GM20431 (cell line): ENCODE data around the gene ACOX3.

Source experiments
- in situ Hi-C: fragments of 300-500 bp; cut with MseI, MboI; formaldehyde crosslinking; loops from one replicate; pipeline ENCODE4 v1.15.0; 2020; ENCODE audit warnings: low sequenced_read_pairs; ENCODE audit not compliant: unreplicated experiment

The ACOX3 gene

DNA sequence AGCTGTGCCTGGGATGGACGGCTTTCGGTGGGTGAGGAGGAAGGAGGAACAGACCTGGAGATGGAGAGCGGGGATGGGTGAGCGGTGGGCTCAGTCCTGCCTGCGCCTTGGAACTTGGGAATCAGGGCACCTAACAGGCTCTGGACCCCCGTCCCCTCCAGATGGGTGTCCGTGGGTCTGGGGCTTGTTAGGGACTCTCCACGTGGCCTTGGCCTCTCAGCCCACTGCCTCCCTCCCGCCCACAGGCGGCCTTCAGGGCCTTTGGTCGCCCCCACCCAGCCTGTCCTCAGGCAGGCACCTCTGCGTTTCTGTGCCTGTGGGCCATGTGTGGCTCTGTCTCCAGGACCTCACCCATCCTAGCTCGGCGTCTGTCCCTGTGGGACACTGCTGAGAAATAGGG lies 29.0 kb upstream of the ACOX3 start:
- in situ Hi-C loops = loop anchor here (25.0 kb wide), 1 partner anchor 118 kb away; the partner anchor contains the start of genes CPZ and GPR78

DNA sequence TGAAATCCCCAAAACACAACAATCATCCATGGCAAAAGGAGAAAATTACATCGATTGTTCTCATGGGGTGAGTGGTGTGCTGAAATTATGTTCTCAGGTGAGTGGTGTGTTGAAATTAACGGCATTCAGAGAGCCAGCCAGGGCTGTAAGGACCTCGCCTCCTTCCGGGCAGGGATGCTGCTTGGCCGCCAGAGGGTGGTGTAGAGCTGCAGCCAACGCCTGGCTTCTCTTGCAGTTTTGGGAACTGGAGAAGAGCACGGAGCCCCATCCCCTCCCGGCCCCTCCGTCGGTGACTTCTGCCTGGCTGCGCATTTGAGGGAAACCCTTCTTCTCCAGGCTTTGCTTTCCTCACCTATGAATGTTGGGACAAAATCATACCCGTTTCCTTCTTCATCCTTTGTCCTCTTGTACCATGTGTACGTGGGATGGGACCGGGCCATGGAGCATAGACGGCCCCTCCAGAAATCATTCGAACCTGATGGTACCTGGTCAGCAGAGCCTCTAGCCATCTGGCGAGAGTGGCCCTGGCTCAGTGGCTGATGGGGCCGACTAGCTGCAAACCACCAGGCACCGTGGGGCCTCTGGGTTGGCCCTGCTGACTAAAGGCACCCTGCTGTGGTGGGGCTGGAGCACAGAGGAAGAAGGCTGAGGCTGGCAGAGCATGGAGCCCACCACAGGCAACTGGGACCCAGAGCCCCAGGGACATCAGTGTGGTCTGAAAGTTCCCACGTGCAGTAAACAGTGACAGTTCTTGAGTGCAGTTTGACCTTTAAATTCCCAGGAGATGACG lies 28.4 kb upstream of the ACOX3 start:
- in situ Hi-C loops = loop anchor here (25.0 kb wide), 1 partner anchor 118 kb away; the partner anchor contains the start of genes CPZ and GPR78

DNA sequence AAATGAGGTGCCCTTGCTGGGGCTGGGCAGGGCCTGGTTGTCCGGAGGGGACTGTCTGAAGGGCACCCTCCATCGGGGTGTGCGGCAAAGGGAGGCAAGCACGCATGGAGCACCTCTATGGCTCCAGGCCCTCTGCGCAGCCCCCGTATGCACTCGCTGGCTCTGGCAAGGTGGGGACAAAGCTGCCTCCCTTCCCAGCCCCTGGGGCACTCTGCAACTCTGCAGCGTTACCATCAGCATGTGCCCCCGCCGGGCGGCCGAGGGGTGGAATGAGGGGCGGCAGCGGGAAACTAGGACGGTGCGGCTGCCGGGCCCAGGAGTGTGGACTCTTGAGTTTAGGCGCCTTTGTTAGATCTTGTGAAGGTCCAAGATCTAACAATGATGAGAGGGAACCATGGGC lies 26.5 kb upstream of the ACOX3 start:
- in situ Hi-C loops = loop anchor here (25.0 kb wide), 1 partner anchor 120 kb away; the partner anchor contains the start of genes CPZ and GPR78

DNA sequence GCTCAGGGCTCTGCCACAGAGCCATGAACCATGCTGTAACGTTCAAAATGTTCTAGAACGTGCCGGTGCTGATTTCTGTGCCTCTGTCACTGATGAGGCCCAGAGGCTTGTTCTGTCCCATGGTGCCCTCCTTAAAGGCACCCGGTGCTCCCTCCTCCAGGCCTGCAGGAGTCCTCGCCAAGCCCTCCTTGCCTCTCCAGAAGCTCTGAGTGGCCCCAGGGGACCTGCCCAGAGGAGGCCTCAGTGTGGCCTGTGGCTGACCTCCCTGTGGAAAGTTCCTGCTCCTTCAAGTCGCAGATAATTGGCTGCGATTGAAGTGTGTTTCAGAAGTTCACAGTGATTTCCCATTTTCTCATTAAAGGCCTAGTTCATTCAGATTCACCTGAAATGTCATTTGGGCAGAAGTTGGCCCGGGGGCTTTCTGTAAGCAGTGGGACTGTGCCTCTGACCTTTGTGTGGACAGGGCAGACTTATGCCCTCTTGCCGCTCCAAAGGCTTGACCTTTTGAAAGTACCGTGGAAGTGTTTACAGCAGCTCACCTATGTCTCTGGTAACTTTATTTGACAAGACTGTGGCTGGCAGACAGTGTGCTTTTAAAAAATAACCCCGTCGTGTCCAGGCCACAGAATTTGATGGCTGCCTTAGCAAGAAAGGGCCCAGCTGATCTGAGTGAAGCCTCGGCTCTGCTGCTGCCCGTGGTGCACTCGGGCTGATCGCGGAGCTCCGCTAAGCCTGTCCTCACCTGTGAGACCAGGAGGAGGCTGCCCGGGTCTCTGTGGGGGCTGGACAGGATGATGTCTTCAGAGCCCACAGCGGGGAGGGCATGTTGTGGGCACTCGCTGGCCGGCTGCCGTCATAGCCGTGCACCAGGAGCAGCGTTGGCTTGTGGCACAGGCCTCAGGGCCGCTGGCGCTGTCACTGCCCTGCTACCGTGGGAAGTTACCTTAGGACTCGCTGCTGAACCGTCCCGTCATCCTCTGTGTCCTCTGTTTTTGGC lies 25.4 kb upstream of the ACOX3 start:
- in situ Hi-C loops = loop anchor here (25.0 kb wide), 1 partner anchor 121 kb away; the partner anchor contains the start of genes CPZ and GPR78

DNA sequence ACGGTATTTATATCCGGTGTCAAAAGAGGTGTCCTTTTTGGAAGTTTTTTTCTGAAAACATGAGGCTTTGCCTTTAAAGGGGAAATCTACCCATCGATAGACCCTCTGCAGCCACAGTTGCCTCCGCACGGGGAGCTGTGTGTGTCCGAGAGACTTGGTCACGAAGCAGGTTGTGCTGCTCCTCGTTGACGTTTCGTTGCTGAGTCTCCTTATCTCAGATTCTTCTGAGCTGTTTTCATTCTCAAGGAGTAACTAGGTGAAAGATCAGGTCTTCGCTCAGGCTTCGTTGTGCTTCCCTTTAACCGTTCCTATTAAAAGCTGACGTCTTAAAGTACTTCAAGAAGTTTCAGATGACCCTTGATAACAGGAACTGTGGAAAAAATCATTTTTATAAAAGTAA lies 23.9 kb upstream of the ACOX3 start:
- in situ Hi-C loops = loop anchor here (25.0 kb wide), 1 partner anchor 123 kb away; the partner anchor contains the start of genes CPZ and GPR78

DNA sequence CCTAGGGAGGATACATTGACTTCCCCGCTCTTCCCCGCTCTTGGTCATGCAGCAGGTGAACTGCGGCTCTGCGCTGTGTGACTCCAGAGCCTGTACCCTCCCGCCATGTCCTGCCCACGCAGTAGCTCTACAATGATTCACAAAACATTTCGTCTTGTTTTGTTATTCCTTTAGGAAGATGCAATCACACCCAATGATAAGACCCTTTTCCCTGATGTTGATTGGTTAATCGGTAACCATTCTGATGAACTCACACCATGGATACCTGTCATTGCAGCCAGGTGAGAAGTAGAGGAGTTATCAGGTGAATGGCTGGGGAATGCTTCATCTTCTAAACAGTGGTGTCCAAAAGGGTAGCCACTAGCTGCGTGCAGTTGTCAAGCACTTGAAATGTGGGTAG lies 23.3 kb upstream of the ACOX3 start:
- in situ Hi-C loops = loop anchor here (25.0 kb wide), 1 partner anchor 123 kb away; the partner anchor contains the start of genes CPZ and GPR78

DNA sequence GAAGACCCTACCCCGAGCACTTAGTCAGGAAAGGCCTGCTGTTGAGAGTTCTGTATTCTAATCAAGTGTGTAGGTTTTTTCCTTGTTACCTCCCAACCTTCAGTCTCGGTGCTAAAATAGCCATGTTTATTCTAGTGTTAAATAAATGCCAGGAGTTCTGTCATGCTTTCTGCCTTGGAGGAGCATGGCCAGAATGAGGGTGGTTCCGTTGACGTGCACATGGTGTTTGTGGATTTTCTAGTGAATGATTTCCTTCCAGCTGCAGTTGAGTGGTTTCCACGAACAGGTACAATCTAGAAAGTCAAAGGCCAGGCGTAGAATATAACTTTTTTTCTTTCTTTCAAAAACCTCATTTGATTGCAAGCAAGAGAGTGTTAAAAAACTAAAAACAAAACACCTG lies 21.1 kb upstream of the ACOX3 start:
- in situ Hi-C loops = loop anchor here (25.0 kb wide), 1 partner anchor 126 kb away; the partner anchor contains the start of genes CPZ and GPR78

DNA sequence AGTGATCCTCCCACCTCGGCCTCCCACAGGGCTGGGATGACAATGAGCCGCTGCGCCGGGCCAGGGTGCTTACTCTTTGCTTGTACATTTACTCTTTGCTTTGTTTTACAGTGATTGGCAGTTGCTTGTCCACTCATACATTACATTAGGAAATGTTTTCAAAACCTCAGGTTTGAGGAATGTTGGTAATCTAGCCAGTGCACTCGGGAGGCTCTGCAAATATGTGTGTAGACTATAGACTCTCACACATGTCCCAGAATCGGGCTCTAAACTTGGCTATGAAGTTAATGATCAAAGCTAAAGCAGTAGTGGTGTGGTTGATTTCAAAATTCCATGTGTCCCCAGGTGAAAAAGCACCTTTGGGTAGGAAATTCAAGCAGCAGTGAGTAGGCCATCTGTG lies 20.6 kb upstream of the ACOX3 start:
- in situ Hi-C loops = loop anchor here (25.0 kb wide), 1 partner anchor 126 kb away; the partner anchor contains the start of genes CPZ and GPR78

DNA sequence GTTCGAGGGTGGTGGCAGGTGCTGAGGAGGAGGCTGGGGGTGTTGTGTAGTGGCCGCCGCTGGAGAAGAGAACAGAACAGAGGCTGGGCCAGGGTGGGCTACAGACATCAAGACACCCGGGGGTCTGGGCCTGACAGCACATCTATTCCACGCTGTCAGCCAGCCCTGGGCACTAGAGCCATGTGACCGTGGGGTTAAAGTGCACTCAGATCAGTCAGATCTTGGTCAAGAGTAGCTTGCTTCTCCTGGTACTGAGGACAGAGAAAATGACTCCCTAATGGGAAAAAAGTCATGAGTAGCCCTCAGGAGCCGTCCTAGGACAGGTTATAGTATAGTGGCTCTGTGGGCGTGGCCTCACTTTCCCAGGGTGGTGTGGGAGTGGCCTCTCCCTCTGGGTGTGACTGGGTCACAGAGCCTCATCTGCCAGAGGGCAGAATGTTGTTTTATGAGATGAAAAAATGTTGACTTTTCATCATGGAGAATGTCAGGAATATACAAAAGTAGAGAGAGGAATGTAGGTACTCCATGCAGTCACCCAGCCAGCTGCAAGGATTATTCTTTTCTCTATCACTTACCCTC lies 19.4 kb upstream of the ACOX3 start:
- in situ Hi-C loops = loop anchor here (25.0 kb wide), 1 partner anchor 127 kb away; the partner anchor contains the start of genes CPZ and GPR78

DNA sequence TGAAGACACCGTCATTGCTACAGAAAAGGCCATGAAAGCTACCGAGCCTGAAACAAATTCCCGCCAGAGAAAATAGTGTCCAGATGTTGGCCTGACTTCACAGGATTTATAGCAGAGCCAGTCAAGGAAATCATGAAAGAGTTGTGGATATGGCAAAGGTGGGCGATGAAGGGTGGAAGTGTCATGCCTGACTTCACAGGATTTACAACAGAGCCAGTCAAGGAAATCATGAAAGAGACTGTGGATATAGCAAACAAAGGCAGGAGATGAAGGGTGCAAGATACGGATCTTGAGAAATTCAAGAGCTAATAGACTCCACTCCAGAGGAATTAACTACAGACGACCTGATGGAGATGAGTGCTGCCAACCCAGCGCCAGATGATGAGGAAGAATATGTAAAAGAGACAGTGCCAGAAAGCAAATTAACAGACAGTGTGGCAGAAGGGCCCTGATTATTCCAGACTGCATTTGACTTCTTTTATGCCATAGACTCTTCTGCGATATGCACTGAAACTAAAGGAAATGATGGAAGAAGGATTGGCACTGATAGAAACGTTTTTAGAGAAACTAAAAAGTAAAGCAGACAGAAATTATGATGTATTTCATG lies 17.2 kb upstream of the ACOX3 start:
- in situ Hi-C loops = loop anchor here (25.0 kb wide), 1 partner anchor 130 kb away; the partner anchor contains the start of genes CPZ and GPR78

DNA sequence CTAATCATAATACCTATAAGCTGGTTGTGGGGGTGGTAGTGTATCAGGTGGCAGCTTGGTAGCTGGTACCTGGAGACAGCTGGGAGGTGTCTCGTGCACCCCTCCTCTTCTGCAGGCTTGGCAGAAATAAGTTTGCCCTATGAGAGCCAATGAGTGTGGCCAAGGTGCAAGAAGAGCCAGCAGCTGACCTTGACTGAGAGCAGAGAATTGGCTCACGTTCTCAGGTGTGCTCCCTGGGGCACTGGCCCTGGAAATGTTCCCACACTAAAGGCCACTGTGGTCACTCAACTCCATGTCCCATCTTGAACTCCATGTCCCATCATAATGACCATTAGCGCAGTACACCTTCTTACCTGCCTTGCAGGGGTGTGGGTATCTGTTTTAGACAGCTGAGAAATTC lies 13.4 kb upstream of the ACOX3 start:
- in situ Hi-C loops = loop anchor here (25.0 kb wide), 1 partner anchor 133 kb away; the partner anchor contains the start of genes CPZ and GPR78

DNA sequence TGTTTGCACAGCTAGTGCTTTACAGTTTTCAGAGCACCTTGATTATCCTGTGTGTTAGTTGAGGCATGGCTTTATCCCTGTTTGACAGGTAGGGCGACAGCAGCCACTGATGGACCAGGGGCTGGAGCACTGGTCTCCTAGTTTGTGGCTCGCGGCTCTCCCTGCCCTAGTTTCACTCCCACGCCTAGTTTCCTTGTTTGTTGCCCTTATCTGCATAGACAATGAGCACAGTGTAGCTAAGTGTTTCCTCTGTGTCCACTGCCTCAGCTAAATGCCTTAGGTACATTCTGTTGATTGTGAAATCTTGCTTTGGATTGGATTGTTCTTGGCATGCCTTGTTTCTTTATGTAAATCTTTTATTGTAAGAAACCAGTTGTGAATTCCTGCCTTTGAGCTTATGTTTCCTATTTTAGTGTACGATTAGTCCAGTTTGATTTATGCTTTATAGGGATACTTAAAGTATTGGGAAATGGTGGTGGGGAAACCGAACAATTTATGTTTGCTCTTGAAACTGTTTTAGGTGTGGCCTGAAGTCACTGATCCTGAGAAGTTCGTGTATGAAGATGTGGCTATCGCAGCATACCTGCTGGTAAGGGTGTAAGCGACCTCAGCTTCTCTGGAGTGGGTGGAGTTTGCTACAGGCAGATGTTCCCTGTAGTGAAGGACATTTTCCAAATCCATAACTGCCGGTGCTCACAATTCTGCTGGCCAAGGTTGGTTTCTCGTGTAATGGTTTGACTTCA lies 11.1 kb upstream of the ACOX3 start:
- in situ Hi-C loops = loop anchor here (25.0 kb wide), 1 partner anchor 136 kb away; the partner anchor contains the start of genes CPZ and GPR78

DNA sequence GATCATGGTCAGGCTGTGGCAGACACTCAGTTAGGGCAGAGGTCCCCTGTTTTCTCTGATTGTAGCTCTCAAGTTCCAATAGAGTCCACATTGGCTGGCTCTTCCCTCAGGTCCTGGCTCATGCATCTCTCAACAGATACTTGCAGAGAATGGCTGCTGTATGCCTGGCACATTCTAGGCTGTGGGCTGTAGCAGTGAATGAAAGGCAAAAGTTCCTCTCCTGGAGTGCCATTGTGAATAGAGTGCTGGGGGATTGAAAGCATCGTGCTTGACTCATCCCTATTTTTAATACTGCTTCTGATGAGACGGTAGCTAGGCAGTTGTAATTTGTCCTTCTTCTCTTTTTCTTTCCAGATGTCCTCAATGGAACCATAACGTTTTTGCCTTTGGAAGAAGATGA lies 5.6 kb upstream of the ACOX3 start:
- in situ Hi-C loops = no loop called here

DNA sequence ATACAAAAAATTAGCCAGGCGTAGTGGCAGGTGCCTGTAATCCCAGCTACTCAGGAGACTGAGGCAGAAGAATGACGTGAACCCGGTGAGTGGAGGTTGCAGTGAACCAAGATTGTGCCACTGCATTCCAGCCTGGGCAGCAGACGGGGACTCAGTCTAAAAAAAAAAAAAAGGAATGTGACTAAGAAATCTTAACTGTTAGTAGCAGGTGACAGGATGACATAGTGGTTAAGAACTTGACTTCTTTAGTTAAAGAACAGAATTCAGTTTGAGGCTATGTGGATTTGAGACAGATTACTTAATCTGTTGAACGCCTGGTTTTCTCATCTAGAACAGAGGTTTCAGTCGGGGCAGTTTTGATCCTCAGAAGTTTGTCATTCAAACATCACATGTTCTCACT lies 3.3 kb upstream of the ACOX3 start:
- in situ Hi-C loops = no loop called here

DNA sequence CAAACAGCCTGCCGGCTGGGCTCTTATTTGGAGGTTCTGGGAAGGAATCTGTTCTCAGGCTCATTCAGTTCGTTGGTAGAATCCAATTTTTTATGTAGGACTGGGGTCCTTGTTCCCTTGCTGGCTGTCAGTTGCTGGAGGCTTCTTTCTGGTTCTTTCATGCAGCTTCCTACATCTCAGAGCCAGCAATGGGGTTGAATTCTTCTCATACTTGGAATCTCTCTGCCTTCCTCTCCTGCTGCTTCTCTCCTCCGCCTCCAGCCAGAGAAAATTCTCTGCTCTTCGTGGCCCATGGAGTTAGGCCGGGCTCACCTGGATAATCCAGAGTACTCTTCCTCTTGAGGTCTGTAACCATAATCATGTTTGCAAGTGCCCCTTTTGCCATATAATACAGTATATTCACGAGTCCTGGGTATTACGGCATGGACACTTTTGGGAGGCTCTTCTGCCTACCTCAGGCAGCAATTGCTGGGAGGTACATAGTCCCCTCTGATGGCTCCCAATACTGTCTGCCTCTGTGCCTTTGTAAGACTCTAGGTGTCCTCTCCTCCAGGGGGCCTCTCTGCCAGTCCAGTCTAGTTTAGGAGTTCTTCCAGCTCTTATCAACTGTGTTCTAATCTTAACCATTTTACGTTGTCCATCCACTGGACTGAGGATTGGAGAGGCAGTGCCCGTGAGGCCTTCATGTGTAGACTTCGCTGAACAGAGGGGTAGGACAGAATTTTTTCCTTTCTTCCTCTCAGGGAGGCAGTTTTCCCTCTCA lies 2.3 kb upstream of the ACOX3 start:
- in situ Hi-C loops = no loop called here

DNA sequence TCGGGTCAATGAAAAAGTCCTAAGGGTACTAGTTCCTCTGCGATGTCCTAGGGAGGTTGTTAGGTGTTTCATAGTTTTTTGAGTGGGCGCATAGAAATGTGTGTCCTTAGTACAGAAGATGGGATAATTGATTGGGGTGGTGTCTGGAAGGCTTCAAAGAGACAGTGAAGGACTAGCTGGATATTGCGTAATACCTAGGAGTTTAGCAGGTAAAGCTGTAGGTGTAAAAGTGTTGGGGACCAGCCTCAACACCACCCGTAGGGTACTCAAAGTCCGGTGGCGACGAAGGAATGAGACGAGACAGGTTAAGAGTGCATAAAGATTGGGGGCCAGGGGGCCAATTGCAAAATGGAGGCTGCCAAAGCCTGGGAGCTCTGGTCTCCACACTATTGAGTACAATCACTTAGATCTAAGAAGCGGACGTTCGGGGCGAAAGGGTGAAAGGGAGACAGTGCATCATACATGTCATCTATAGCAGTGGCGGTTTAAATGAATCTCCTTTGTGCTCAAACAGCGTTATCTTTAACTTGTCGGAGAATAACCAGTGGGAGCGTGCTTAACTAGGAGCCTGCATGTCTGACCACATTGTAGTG lies 1.1 kb upstream of the ACOX3 start:
- in situ Hi-C loops = no loop called here

DNA sequence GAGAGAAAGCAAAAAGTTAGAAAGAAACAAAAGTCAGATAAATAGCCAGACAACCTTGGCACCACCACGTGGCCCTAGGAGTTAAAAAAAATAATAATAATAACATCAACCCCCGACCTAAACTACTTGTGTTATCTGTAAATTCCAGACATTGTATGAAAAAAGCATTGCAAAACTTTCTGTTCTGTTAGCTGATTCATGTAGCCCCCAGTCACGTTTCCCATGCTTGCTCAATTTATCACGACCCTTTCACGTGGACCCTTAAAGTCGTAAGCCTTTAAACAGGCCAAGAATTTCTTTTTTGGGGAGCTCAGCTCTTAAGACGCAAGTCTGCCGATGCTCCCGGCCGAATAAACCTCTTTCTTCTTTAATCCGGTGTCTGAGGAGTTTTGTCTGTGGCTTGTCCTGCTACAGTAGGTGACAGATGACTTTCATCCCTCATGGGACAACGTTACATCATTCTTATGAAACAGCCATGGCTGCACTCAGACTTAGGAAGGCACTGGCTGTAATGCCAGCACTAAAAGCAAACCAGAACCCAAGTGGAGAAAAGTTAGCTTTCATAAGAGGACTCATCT lies 520 bp downstream of the ACOX3 start:
- in situ Hi-C loops = no loop called here
